Neutrophil (primary cell): ENCODE data around the gene OR2V2.
"Not testable (repeated sequence)": the region's sequence is repeated elsewhere in the genome, so short reads cannot be mapped to it uniquely, and the experiment has no call there.

ENCODE experiments used
- H3K27ac ChIP-seq: fragments of 200-600 bp; sonication (generic); 2 replicates; pipeline ENCODE4 v1.5.1; 2016; ENCODE audit warnings: mild to moderate bottlenecking, moderate library complexity
- H3K27me3 ChIP-seq: fragments of 200-600 bp; sonication (generic); 2 replicates; pipeline ENCODE4 v1.6.0; 2016; ENCODE audit warnings: mild to moderate bottlenecking
- H3K36me3 ChIP-seq: fragments of 200-600 bp; sonication (generic); 2 replicates; pipeline ENCODE4 v1.5.1; 2017
- H3K4me1 ChIP-seq, 2 experiments: fragments of 200-600 bp in 1 of 2; sonication (generic) in 1 of 2; 1 replicate in 1 of 2; 2 replicates in 1 of 2; pipeline versions ENCODE4 v1.5.1 to v1.6.1; 2013 to 2016; ENCODE audit warnings: low read depth in 1 of 2, low read length in 1 of 2, mild to moderate bottlenecking in 1 of 2, moderate library complexity in 1 of 2; ENCODE audit not compliant: control insufficient read depth in 1 of 2, insufficient read depth in 1 of 2
- H3K4me3 ChIP-seq, 2 experiments: fragments of 200-600 bp in 1 of 2; sonication (generic) in 1 of 2; 1 replicate in 1 of 2; 2 replicates in 1 of 2; pipeline ENCODE4 v1.5.1; 2013 to 2016; ENCODE audit warnings: low read depth in 1 of 2, low read length in 1 of 2, mild to moderate bottlenecking in 1 of 2, moderate library complexity in 1 of 2
- H3K9me3 ChIP-seq: fragments of 200-600 bp; sonication (generic); 2 replicates; pipeline ENCODE4 v1.5.1; 2016
- CTCF ChIP-seq: fragments of 200-600 bp; sonication (generic); IDR thresholded peaks from 2 replicates; pipeline ENCODE4 v1.5.1; 2016; ENCODE audit warnings: antibody characterized with exemption

The OR2V2 gene

GRCh38 chr5:181127456-181127855, 19.9 kb upstream of the OR2V2 start:
- no peak for TF ChIP-seq CTCF
- Histone ChIP-seq H3K27ac (no peak overlapping the region), H3K36me3 (no peaks in the 10 kb centered on the region), H3K4me1 (no peaks in the 10 kb centered on the region), H3K27me3 (peaks cover 66% of the 10 kb centered on the region), H3K4me3 (no peak overlapping the region), H3K9me3 (no peaks in the 10 kb centered on the region)

- H3K36me3 ChIP-seq = no peaks in the 10 kb centered on the region
- H3K4me3 ChIP-seq = no peak overlapping the region
- no peak for TF ChIP-seq CTCF
- H3K9me3 ChIP-seq = no peaks in the 10 kb centered on the region
- no peaks in the 10 kb centered on the region for H3K4me1 ChIP-seq
- H3K27ac ChIP-seq = no peak overlapping the region
- peaks cover 66% of the 10 kb centered on the region for H3K27me3 ChIP-seq
Observed at GRCh38 chr5:181127907-181128626, 19.3 kb upstream of the OR2V2 start.

GRCh38 chr5:181129601-181130000, 17.8 kb upstream of the OR2V2 start:
- no peak overlapping the region for H3K4me3 ChIP-seq
- no peaks in the 10 kb centered on the region for H3K4me1 ChIP-seq
- H3K9me3 ChIP-seq = no peaks in the 10 kb centered on the region
- H3K27ac ChIP-seq = no peak overlapping the region
- TF ChIP-seq CTCF = no peak
- peaks cover 75% of the 10 kb centered on the region for H3K27me3 ChIP-seq
- H3K36me3 ChIP-seq = no peaks in the 10 kb centered on the region

- H3K27ac ChIP-seq, H3K36me3 ChIP-seq, H3K4me3 ChIP-seq, H3K9me3 ChIP-seq, H3K4me1 ChIP-seq: not testable (repeated sequence)
- H3K27me3 ChIP-seq = peaks cover 76% of the 10 kb centered on the region
Observed at GRCh38 chr5:181130081-181130480, 17.3 kb upstream of the OR2V2 start.

GRCh38 chr5:181130832-181131496, 16.4 kb upstream of the OR2V2 start, which contains the start of gene OR2V1:
Gene OR2V1 (minus strand): TSS chr5:181131169. CDS start chr5:181125304, 5,865 bp downstream.
- H3K9me3 ChIP-seq = no peaks in the 10 kb centered on the region
- H3K36me3 ChIP-seq = no peaks in the 10 kb centered on the region
- TF ChIP-seq CTCF = no peak
- H3K27me3 ChIP-seq = peaks cover 81% of the 10 kb centered on the region
- H3K27ac ChIP-seq = no peak within 1 kb of the TSS
- H3K4me1 ChIP-seq = no peaks in the 10 kb centered on the region
- H3K4me3 ChIP-seq = no peak within 1 kb of the TSS

- Histone ChIP-seq H3K9me3 (no peaks in the 10 kb centered on the region), H3K27ac (no peak overlapping the region), H3K4me1 (no peaks in the 10 kb centered on the region), H3K4me3 (no peak overlapping the region), H3K36me3 (no peaks in the 10 kb centered on the region), H3K27me3 (peaks cover 86% of the 10 kb centered on the region)
- no peak for TF ChIP-seq CTCF
Observed at GRCh38 chr5:181131514-181131913, 15.9 kb upstream of the OR2V2 start.
